HAP-1 (cell line): ENCODE measurements around the gene TMEM150B.

Experiments used
- DNase-seq, 2 experiments: peaks; one replicate each; pipeline ENCODE4 v3.0.0-alpha.2; 2016 to 2020; ENCODE audit warnings: low spot score in 2 of 2
- H3K27me3 ChIP-seq: fragments of 250-450 bp; sonication (Bioruptor Pico); 2 replicates; pipeline ENCODE4 v1.5.1; 2020; ENCODE audit warnings: low read depth, mild to moderate bottlenecking, moderate library complexity
- H3K36me3 ChIP-seq: fragments of 250-450 bp; sonication (Bioruptor Pico); replicated peaks from 2 replicates; pipeline ENCODE4 v1.5.1; 2020; ENCODE audit warnings: mild to moderate bottlenecking
- H3K4me1 ChIP-seq: fragments of 250-450 bp; sonication (Bioruptor Pico); 2 replicates; pipeline ENCODE4 v1.5.1; 2020; ENCODE audit warnings: mild to moderate bottlenecking
- H3K4me3 ChIP-seq: fragments of 250-450 bp; sonication (Bioruptor Pico); 2 replicates; pipeline ENCODE4 v1.5.1; 2020; ENCODE audit warnings: mild to moderate bottlenecking, moderate library complexity
- H3K9me3 ChIP-seq: fragments of 250-450 bp; sonication (Bioruptor Pico); 2 replicates; pipeline ENCODE4 v1.5.1; 2020; ENCODE audit warnings: mild to moderate bottlenecking, moderate library complexity
- in situ Hi-C: fragments of 300-500 bp; cut with MboI; formaldehyde crosslinking; loops from 3 replicates; pipeline ENCODE4 v1.14.3; 2020; ENCODE audit warnings: low sequenced_read_pairs, inconsistent platforms, mixed read lengths

Gene TMEM150B

GRCh38 chr19:55301459-55302317 lies 23.5 kb downstream of the TMEM150B start:
- in situ Hi-C loops, result loop anchor here (10.0 kb wide), 1 partner anchor 83 kb away; the partner anchor contains the start of genes RPL28 and TMEM238
- Histone ChIP-seq H3K36me3 (peaks cover 11% of the 10 kb centered on the region; the same call in 1 of the 2 replicates), H3K4me1 (peaks cover 8% of the 10 kb centered on the region; the same call in 1 of the 2 replicates), H3K27me3 (no peaks in the 10 kb centered on the region), H3K9me3 (no peaks in the 10 kb centered on the region), H3K4me3 (peak overlapping the region; percentile 34)
- DNase-seq, result peak; percentile 65 to 96

- in situ Hi-C loops, result loop anchor here (10.0 kb wide), 1 partner anchor 84 kb away; the partner anchor contains the start of genes RPL28 and TMEM238
- Histone ChIP-seq H3K36me3 (peaks cover 8% of the 10 kb centered on the region; the same call in 1 of the 2 replicates), H3K9me3 (no peaks in the 10 kb centered on the region), H3K4me3 (no peak overlapping the region), H3K4me1 (peaks cover 8% of the 10 kb centered on the region; the same call in 1 of the 2 replicates), H3K27me3 (no peaks in the 10 kb centered on the region)
- no peak for DNase-seq
These were observed 24.2 kb downstream of the TMEM150B start for GRCh38 chr19:55300886-55301458.

- Histone ChIP-seq H3K9me3 (no peaks in the 10 kb centered on the region), H3K36me3 (peaks cover 4% of the 10 kb centered on the region; the same call in 1 of the 2 replicates), H3K4me1 (peaks cover 8% of the 10 kb centered on the region; the same call in 1 of the 2 replicates), H3K4me3 (no peak overlapping the region), H3K27me3 (no peaks in the 10 kb centered on the region)
- no peak for DNase-seq
- in situ Hi-C loops, result loop anchor here (10.0 kb wide), 1 partner anchor 85 kb away; the partner anchor contains the start of genes RPL28 and TMEM238
These were observed 25.1 kb downstream of the TMEM150B start for GRCh38 chr19:55299991-55300390.

- Histone ChIP-seq H3K9me3 (no peaks in the 10 kb centered on the region), H3K36me3 (no peaks in the 10 kb centered on the region), H3K4me3 (no peak overlapping the region), H3K4me1 (peaks cover 8% of the 10 kb centered on the region; the same call in 1 of the 2 replicates), H3K27me3 (no peaks in the 10 kb centered on the region)
- in situ Hi-C loops, result no loop called here
- DNase-seq, result no peak
These were observed 27.9 kb downstream of the TMEM150B start for GRCh38 chr19:55297267-55297666.

GRCh38 chr19:55289117-55289796 lies 35.9 kb downstream of the TMEM150B start:
- Histone ChIP-seq H3K4me3 (no peak overlapping the region), H3K9me3 (no peaks in the 10 kb centered on the region), H3K36me3 (no peaks in the 10 kb centered on the region), H3K27me3 (no peaks in the 10 kb centered on the region), H3K4me1 (no peaks in the 10 kb centered on the region)
- in situ Hi-C loops, result no loop called here
- no peak for DNase-seq

- Histone ChIP-seq H3K27me3 (no peaks in the 10 kb centered on the region), H3K9me3 (no peaks in the 10 kb centered on the region), H3K36me3 (no peaks in the 10 kb centered on the region), H3K4me3 (no peak overlapping the region), H3K4me1 (no peaks in the 10 kb centered on the region)
- in situ Hi-C loops, result no loop called here
- DNase-seq, result no peak
These were observed 37.6 kb downstream of the TMEM150B start for GRCh38 chr19:55287361-55288079.

- no peak for DNase-seq
- in situ Hi-C loops, result no loop called here
- H3K4me1 ChIP-seq, result peaks cover 4% of the 10 kb centered on the region
- no peak overlapping the region for H3K4me3 ChIP-seq
- H3K36me3 ChIP-seq, result no peaks in the 10 kb centered on the region
- H3K27me3 ChIP-seq, result no peaks in the 10 kb centered on the region
- no peaks in the 10 kb centered on the region for H3K9me3 ChIP-seq
These were observed 39.8 kb downstream of the TMEM150B start for GRCh38 chr19:55285229-55285890.

GRCh38 chr19:55284405-55285058 lies 40.6 kb downstream of the TMEM150B start:
- peak overlapping the region; percentile 21 for H3K4me3 ChIP-seq
- H3K9me3 ChIP-seq, result no peaks in the 10 kb centered on the region
- H3K4me1 ChIP-seq, result peaks cover 4% of the 10 kb centered on the region
- no peaks in the 10 kb centered on the region for H3K36me3 ChIP-seq
- in situ Hi-C loops, result no loop called here
- DNase-seq, result no peak
- H3K27me3 ChIP-seq, result no peaks in the 10 kb centered on the region

DNA sequence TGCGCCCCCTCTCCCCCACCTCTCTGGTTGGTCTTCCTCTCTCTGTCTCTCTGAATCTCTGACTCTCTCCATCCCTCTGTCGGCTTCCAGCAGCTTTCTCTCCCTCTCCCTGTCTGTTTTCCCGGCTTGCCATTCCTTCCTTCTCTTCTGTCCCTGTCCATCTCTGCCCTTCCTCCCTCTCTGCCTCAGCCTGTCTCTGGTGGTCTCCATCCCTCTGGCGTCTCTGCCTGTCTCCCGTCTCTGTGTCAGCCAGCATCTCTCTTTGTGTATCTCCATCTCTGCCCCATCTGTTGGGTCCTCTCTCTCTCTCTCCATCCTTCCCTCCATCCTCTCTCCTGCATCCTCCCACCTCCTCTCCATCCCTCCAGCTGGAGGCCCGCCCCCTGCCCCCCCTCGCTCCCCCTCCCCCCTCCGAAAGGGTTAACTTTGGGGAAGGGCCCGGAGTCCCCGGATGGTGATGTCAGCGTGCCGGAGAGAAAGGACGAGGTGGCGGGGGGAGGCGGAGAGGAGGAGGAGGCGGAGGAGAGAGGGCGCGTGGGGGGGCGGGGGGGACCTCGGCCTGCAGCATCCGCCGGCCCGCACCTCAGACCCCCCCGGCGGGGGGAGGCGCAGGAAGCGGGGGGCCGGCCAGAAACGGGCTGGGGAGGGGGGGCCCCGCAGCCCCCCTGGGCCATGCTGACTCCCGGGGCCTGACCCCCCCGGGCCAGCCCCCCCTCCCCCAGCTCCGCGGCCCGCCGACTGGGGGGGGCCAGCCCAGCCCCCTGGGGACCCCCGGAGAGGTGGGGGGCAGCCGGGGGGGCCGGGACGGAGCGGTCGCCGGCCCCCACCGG lies 41.4 kb downstream of the TMEM150B start, which contains the start of gene BRSK1:
BRSK1 (plus strand) TSS at position 450 of the 830 bp plus-strand sequence. CDS start 446 bp downstream, outside the sequence.
- in situ Hi-C loops, result no loop called here
- peak; percentile 30 to 84 for DNase-seq
- Histone ChIP-seq H3K4me3 (peak within 1 kb of the TSS; percentile 21), H3K4me1 (peaks cover 4% of the 10 kb centered on the region), H3K36me3 (no peaks in the 10 kb centered on the region), H3K9me3 (no peaks in the 10 kb centered on the region), H3K27me3 (no peaks in the 10 kb centered on the region)

- Histone ChIP-seq H3K36me3 (peaks cover 5% of the 10 kb centered on the region; the same call in 1 of the 2 replicates), H3K4me1 (peaks cover 4% of the 10 kb centered on the region), H3K27me3 (no peaks in the 10 kb centered on the region), H3K4me3 (peak within 1 kb of the TSS; percentile 85), H3K9me3 (no peaks in the 10 kb centered on the region)
- in situ Hi-C loops, result no loop called here
- peak; percentile 94 to 98 for DNase-seq
These were observed 45.1 kb downstream of the TMEM150B start, which contains the start of gene HSPBP1 for GRCh38 chr19:55279770-55280643. Gene HSPBP1 (minus strand): TSS chr19:55280110. CDS start chr19:55279608, 502 bp downstream.

DNA sequence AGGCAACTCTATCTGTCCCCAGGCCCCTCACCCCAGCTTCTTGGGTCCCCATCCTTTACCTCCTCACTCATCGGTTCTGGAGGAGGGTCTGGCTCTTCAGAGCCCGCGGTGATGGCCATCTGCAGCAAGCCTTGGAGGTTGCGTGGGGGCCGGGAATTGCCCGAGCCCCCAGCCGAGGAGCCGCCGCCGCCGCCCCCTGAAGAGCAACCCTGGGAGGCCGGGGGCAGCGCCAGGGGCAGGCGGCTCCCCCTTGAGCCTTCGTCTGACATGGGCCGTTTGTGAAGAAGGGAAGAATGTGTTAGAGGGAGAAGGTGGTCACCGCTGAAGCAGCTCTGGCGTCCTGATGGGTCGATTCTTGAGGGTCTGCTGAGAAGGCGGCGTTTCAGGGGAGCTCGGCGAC lies 45.8 kb downstream of the TMEM150B start:
- no peak for DNase-seq
- Histone ChIP-seq H3K27me3 (no peaks in the 10 kb centered on the region), H3K36me3 (peaks cover 5% of the 10 kb centered on the region; the same call in 1 of the 2 replicates), H3K9me3 (no peaks in the 10 kb centered on the region), H3K4me3 (peak overlapping the region; percentile 85), H3K4me1 (peaks cover 4% of the 10 kb centered on the region)
- in situ Hi-C loops, result no loop called here
